ENCODE data around the gene AACS. TPM values are rescaled to one million over a fixed set of nuclear protein-coding genes. Genes with fewer than 3 reads are reported as not detected.

Gene AACS
- total and polyA plus RNA-seq, 10 of the 15 experiments (the other 5 are each of a cell fraction or from before 2014, with no cell fraction given) = 10.1 to 34.0 (median 21.1) TPM

- 17% methylated on average over 35 of the region's 41 CpGs for WGBS (ENCODE audit: insufficient coverage, insufficient replicate concordance, low lambda C conversion rate, missing lambda C conversion rate)
- TF ChIP-seq ZNF217 (IDR thresholded peaks at IDR 0.05) (no peak), IKZF2 (IDR thresholded peaks at IDR 0.05) (no peak), BCL3 (IDR thresholded peaks at IDR 0.05; ENCODE audit: borderline replicate concordance, insufficient read depth, low read depth, low read length, poor library complexity, severe bottlenecking) (no peak), WRNIP1 (IDR thresholded peaks at IDR 0.05; ENCODE audit: borderline replicate concordance, low read depth, low read length) (no peak), CREM (IDR thresholded peaks at IDR 0.05; ENCODE audit: low read depth) (no peak), E4F1 (IDR thresholded peaks at IDR 0.05; ENCODE audit: borderline replicate concordance, partially characterized antibody) (no peak), ELK1 (IDR thresholded peaks at IDR 0.05; ENCODE audit: low read depth, low read length) (no peak), ZNF24 (IDR thresholded peaks at IDR 0.05) (no peak)
- ChIA-PET POLR2A (no interaction called here), CTCF (interaction anchor here (0.6 to 2.1 kb wide), 4 partner anchors 11 to 21 kb away, joined by 3 to 6 read pairs (median 4); no protein-coding TSS in a partner anchor), SMC1A (ENCODE audit: uncharacterized antibody, unreplicated experiment) (interaction anchor here (0.8 kb wide), 1 partner anchor 144 kb away, joined by 3 read pairs; no protein-coding TSS in a partner anchor), RAD21 (ENCODE audit: unreplicated experiment) (no interaction called here)
- no peak overlapping the region for H3K4me3 ChIP-seq
- in situ Hi-C loops (cut with MboI) = loop anchor here (25.0 kb wide), 1 partner anchor 1675 kb away; no protein-coding TSS in a partner anchor
- no peak overlapping the region; the same call in 1 of the 2 replicates for H3K4me2 ChIP-seq (ENCODE audit: control insufficient read depth, insufficient read depth)
- no peaks in the 10 kb centered on the region for H4K20me1 ChIP-seq (ENCODE audit: control insufficient read depth, insufficient read depth)
- H2AFZ ChIP-seq (ENCODE audit: control insufficient read depth, low read depth, low read length) = no peak overlapping the region
- no peaks in the 10 kb centered on the region for H3K9me3 ChIP-seq (replicated peaks; ENCODE audit: control insufficient read depth, insufficient read depth, low read length)
- FAIRE-seq (no peak), ATAC-seq (no peak), DNase-seq (ENCODE audit: low read depth, low spot score) (no peak)
- no peaks in the 10 kb centered on the region for H3K79me2 ChIP-seq (ENCODE audit: control insufficient read depth, insufficient read depth, low read length)
- no peaks in the 10 kb centered on the region for H3K36me3 ChIP-seq (ENCODE audit: control insufficient read depth in 2 of 2, insufficient read depth in 2 of 2, low read length in 1 of 2)
- no TSS peak for BruUV-seq (replicated peaks)
- no peak overlapping the region for H3K9ac ChIP-seq (ENCODE audit: control insufficient read depth, insufficient read depth, low read length)
- no peak overlapping the region for H3K27ac ChIP-seq (ENCODE audit: control insufficient read depth, insufficient read depth)
- H3K4me1 ChIP-seq (ENCODE audit: control insufficient read depth, insufficient read depth, low read length) = no peaks in the 10 kb centered on the region
- H3K27me3 ChIP-seq (replicated peaks in 1 of 2; ENCODE audit: control insufficient read depth in 2 of 2, insufficient read depth in 2 of 2, low read length in 1 of 2) = peaks cover 10 to 15% of the 10 kb centered on the region in 2 experiments
- intact Hi-C loops (cut with micrococcal nuclease; ENCODE audit: unreplicated experiment) = loop anchor here (10.0 kb wide), 3 partner anchors 498 to 878 kb away; no protein-coding TSS in a partner anchor
These were observed 122.0 kb downstream of the AACS start for GRCh38 chr12:125187148-125187745.
